Activated CD8-positive, alpha-beta memory T cell treated with anti-CD3 and anti-CD28 coated beads, Interleukin-2, amount 50 U/mL, for 24 hours (primary cell): ENCODE results near the gene AFDN.
"Not testable (repeated sequence)": the region's sequence is repeated elsewhere in the genome, so short reads cannot be mapped to it uniquely, and the experiment has no call there.

Source experiments
- DNase-seq: peaks from one replicate; pipeline ENCODE4 v3.0.0-alpha.2; 2020; ENCODE audit errors: extremely low read depth

AFDN gene

GRCh38 chr6:167997642-167998041, 170.9 kb downstream of the AFDN start, which contains the start of gene KIF25:
Gene KIF25, plus strand, starts transcription at chr6:167997671. Its CDS starts 31,915 bp downstream, at chr6:168029586.
- no peak for DNase-seq

GRCh38 chr6:167998215-167998614, 171.5 kb downstream of the AFDN start:
- DNase-seq, result no peak

- DNase-seq, result no peak
These were observed 173.7 kb downstream of the AFDN start for GRCh38 chr6:168000198-168001028.

GRCh38 chr6:168001029-168001332, 174.3 kb downstream of the AFDN start:
- DNase-seq, result no peak

- DNase-seq, result not testable (repeated sequence)
These were observed 174.8 kb downstream of the AFDN start for GRCh38 chr6:168001514-168001913.

- no peak for DNase-seq
These were observed 176.1 kb downstream of the AFDN start for GRCh38 chr6:168002804-168003203.

- no peak for DNase-seq
These were observed 177.3 kb downstream of the AFDN start for GRCh38 chr6:168004023-168004422.

- DNase-seq, result no peak
These were observed 178.2 kb downstream of the AFDN start for GRCh38 chr6:168004945-168005344.

GRCh38 chr6:168005796-168006195, 179.1 kb downstream of the AFDN start:
- DNase-seq, result no peak

GRCh38 chr6:168007592-168008338, 181.1 kb downstream of the AFDN start:
- DNase-seq, result no peak

GRCh38 chr6:168009331-168009730, 182.6 kb downstream of the AFDN start:
- DNase-seq, result no peak

- no peak for DNase-seq
These were observed 184.6 kb downstream of the AFDN start for GRCh38 chr6:168011291-168011690.

- no peak for DNase-seq
These were observed 185.9 kb downstream of the AFDN start for GRCh38 chr6:168012431-168013249.

GRCh38 chr6:168013250-168013915, 186.7 kb downstream of the AFDN start:
- DNase-seq, result no peak

GRCh38 chr6:168014428-168014827, 187.7 kb downstream of the AFDN start:
- no peak for DNase-seq

- no peak for DNase-seq
These were observed 188.3 kb downstream of the AFDN start for GRCh38 chr6:168015009-168015408.

GRCh38 chr6:168015482-168016175, 188.9 kb downstream of the AFDN start:
- no peak for DNase-seq

- no peak for DNase-seq
These were observed 189.5 kb downstream of the AFDN start for GRCh38 chr6:168016176-168016620.

- no peak for DNase-seq
These were observed 190.2 kb downstream of the AFDN start for GRCh38 chr6:168016721-168017525.

- DNase-seq, result no peak
These were observed 190.9 kb downstream of the AFDN start for GRCh38 chr6:168017629-168018028.
